K562 (cell line): ENCODE data around the gene GPHN.

Source experiments
- CEBPB ChIP-seq: fragments of 450-650 bp; IDR thresholded peaks from 2 replicates; pipeline ENCODE4 v1.6.1; 2016; ENCODE audit warnings: missing genetic modification characterization, missing compliant biosample characterization
- EP400 ChIP-seq: fragments of 450-650 bp; IDR thresholded peaks from 2 replicates; pipeline ENCODE4 v1.6.1; 2017; ENCODE audit warnings: antibody characterized with exemption, mild to moderate bottlenecking, moderate library complexity
- GABPA ChIP-seq: fragments of 200-800 bp; sonication (Bioruptor generic); conservative IDR thresholded peaks from 2 replicates; pipeline ENCODE4 v1.6.1; 2016; ENCODE audit warnings: low read depth, missing genetic modification characterization, missing compliant biosample characterization
- GTF2E2 ChIP-seq: fragments of 200-800 bp; sonication (Bioruptor generic); IDR thresholded peaks from 2 replicates; pipeline ENCODE4 v1.6.1; 2016; ENCODE audit warnings: missing genetic modification characterization, missing compliant biosample characterization
- MAZ ChIP-seq, 2 experiments: fragments of 450-650 bp in 1 of 2; sonication (generic) in 1 of 2; formaldehyde crosslinking; IDR thresholded peaks in 1 of 2; conservative IDR thresholded peaks in 1 of 2; 2 replicates each; pipeline versions ENCODE4 v1.4.0 to v1.5.0; 2020; ENCODE audit warnings: mild to moderate bottlenecking in 1 of 2, missing genetic modification reagents in 1 of 2
- NFIC ChIP-seq: fragments of 450-650 bp; IDR thresholded peaks from 2 replicates; pipeline ENCODE4 v1.6.1; 2017; ENCODE audit warnings: mild to moderate bottlenecking, inconsistent platforms
- RAD21 ChIP-seq, 2 experiments: fragments of 250-450 bp in 1 of 2; fragments of 450-650 bp in 1 of 2; sonication (Bioruptor Pico) in 1 of 2; formaldehyde crosslinking in 1 of 2; IDR thresholded peaks in 1 of 2; conservative IDR thresholded peaks in 1 of 2; 2 replicates each; pipeline versions ENCODE4 v1.4.0 to v1.8.0; 2020 to 2022; ENCODE audit warnings: mild to moderate bottlenecking in 2 of 2, moderate library complexity in 1 of 2
- SRSF3 ChIP-seq: fragments of 200-400 bp; formaldehyde crosslinking; IDR thresholded peaks from 2 replicates; pipeline ENCODE4 v1.6.1; 2016; ENCODE audit warnings: mild to moderate bottlenecking, low read length, moderate library complexity; ENCODE audit not compliant: insufficient read depth
- ZBTB7A ChIP-seq: IDR thresholded peaks from 2 replicates; pipeline ENCODE4 v1.6.1; 2011; ENCODE audit warnings: low read depth, mild to moderate bottlenecking, low read length, moderate library complexity, borderline replicate concordance; ENCODE audit not compliant: control insufficient read depth
- TF ChIP-seq, protein P1 (sequence below): fragments of 450-650 bp; formaldehyde crosslinking; IDR thresholded peaks from 2 replicates; pipeline ENCODE4 v1.4.0; 2022; ENCODE audit warnings: mild to moderate bottlenecking, moderate library complexity
- TF ChIP-seq, protein P2 (sequence below), 3 experiments: IDR thresholded peaks in 2 of 3; conservative IDR thresholded peaks in 1 of 3; 2 replicates each; pipeline ENCODE4 v1.5.1; 2011 to 2012; ENCODE audit warnings: low read length in 3 of 3, mild to moderate bottlenecking in 3 of 3, control low read depth in 2 of 3, improper control_type of control experiment in 1 of 3, inconsistent platforms in 1 of 3, low read depth in 1 of 3, mixed read lengths in 1 of 3, moderate library complexity in 1 of 3; ENCODE audit not compliant: insufficient read depth in 2 of 3
- TF ChIP-seq, protein P3 (sequence below), 2 experiments: fragments of 450-650 bp; IDR thresholded peaks; 2 replicates each; pipeline ENCODE4 v1.6.1; 2016

DNA sequence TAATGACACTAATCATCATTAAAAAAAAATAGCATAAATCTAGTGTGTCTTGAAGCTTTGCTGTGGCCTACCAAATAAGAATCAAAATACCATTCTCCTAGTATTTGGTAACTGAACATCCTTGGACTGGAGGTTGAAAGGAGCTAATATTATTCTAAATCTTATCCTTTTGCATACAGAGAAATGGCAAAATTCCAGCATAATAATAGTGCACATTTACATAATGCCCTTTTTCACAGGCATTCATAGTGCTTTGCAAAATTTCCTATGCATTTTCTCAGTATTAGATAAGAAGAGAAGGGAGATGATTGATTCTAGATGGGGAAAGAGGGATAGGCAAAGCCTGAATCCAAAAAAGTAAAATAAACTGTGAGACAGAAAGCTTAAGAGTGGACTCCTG is 35.7 kb upstream of the GPHN start:
- no peak for TF ChIP-seq EP400
- TF ChIP-seq GTF2E2 (tag): no peak
- TF ChIP-seq, protein P1, sequence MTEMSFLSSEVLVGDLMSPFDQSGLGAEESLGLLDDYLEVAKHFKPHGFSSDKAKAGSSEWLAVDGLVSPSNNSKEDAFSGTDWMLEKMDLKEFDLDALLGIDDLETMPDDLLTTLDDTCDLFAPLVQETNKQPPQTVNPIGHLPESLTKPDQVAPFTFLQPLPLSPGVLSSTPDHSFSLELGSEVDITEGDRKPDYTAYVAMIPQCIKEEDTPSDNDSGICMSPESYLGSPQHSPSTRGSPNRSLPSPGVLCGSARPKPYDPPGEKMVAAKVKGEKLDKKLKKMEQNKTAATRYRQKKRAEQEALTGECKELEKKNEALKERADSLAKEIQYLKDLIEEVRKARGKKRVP: no peak
- no peak for TF ChIP-seq MAZ (CRISPR knock-in tag; conservative IDR thresholded peaks at IDR 0.05 in 1 of 2, IDR thresholded peaks at IDR 0.05 in 1 of 2)
- TF ChIP-seq, protein P2, sequence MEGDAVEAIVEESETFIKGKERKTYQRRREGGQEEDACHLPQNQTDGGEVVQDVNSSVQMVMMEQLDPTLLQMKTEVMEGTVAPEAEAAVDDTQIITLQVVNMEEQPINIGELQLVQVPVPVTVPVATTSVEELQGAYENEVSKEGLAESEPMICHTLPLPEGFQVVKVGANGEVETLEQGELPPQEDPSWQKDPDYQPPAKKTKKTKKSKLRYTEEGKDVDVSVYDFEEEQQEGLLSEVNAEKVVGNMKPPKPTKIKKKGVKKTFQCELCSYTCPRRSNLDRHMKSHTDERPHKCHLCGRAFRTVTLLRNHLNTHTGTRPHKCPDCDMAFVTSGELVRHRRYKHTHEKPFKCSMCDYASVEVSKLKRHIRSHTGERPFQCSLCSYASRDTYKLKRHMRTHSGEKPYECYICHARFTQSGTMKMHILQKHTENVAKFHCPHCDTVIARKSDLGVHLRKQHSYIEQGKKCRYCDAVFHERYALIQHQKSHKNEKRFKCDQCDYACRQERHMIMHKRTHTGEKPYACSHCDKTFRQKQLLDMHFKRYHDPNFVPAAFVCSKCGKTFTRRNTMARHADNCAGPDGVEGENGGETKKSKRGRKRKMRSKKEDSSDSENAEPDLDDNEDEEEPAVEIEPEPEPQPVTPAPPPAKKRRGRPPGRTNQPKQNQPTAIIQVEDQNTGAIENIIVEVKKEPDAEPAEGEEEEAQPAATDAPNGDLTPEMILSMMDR (IDR thresholded peaks at IDR 0.05 in 2 of 3, conservative IDR thresholded peaks at IDR 0.05 in 1 of 3; ENCODE audit: insufficient read depth in 2 of 3, low read depth in 1 of 3, low read length in 3 of 3): no peak
- no peak for TF ChIP-seq SRSF3
- TF ChIP-seq, protein P3, sequence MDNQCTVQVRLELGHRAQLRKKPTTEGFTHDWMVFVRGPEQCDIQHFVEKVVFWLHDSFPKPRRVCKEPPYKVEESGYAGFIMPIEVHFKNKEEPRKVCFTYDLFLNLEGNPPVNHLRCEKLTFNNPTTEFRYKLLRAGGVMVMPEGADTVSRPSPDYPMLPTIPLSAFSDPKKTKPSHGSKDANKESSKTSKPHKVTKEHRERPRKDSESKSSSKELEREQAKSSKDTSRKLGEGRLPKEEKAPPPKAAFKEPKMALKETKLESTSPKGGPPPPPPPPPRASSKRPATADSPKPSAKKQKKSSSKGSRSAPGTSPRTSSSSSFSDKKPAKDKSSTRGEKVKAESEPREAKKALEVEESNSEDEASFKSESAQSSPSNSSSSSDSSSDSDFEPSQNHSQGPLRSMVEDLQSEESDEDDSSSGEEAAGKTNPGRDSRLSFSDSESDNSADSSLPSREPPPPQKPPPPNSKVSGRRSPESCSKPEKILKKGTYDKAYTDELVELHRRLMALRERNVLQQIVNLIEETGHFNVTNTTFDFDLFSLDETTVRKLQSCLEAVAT (IDR thresholded peaks at IDR 0.05): no peak
- no peak for TF ChIP-seq NFIC
- no peak for TF ChIP-seq ZBTB7A
- no peak for TF ChIP-seq RAD21 (CRISPR knock-in tag; conservative IDR thresholded peaks at IDR 0.05 in 1 of 2, IDR thresholded peaks at IDR 0.05 in 1 of 2)
- no peak for TF ChIP-seq CEBPB (tag)
- TF ChIP-seq GABPA: no peak
